Activated CD8-positive, alpha-beta memory T cell treated with anti-CD3 and anti-CD28 coated beads for 36 hours (primary cell): ENCODE results near the gene GINS2. TPM values are rescaled to one million over a fixed set of nuclear protein-coding genes. Genes with fewer than 3 reads are reported as not detected.

Experiments
- CTCF ChIA-PET: fragments of 350-600 bp; sonication (Branson Sonifier 250); formaldehyde crosslinking; loops from one replicate; lab custom pipeline; 2021; ENCODE audit warnings: antibody characterized with exemption; lab: Charles Lee
- POLR2A ChIA-PET: fragments of 350-600 bp; sonication (Branson Sonifier 250); formaldehyde crosslinking; loops from one replicate; lab custom pipeline; 2021; ENCODE audit warnings: antibody characterized with exemption; lab: Charles Lee
- total RNA-seq, 2 experiments: library from RNA; stranded (reverse); gene quantifications; one replicate each; pipeline ENCODE4 v1.2.3, GENCODE V29; 2021

GINS2 gene
- 10 to 100 TPM; 75.6 to 79.0 TPM for total RNA-seq

GRCh38 chr16:85688586-85689284, at the start of gene GINS2:
Gene GINS2, minus strand, starts transcription at chr16:85688954. Its CDS starts 56 bp downstream, at chr16:85688898.
- POLR2A ChIA-PET: interaction anchor here (0.6 kb wide), 1 partner anchor 28 kb away, joined by 3 read pairs; no protein-coding TSS in a partner anchor

GRCh38 chr16:85736921-85737320, 48.2 kb upstream of the GINS2 start:
- POLR2A ChIA-PET: no interaction called here
- CTCF ChIA-PET: interaction anchor here (0.8 to 3.0 kb wide), 2 partner anchors 20 to 246 kb away, joined by 3 to 16 read pairs; no protein-coding TSS in a partner anchor

More at GRCh38 chr16:85688586-85689284, at the start of gene GINS2:
- CTCF ChIA-PET: interaction anchor here (1.0 to 2.6 kb wide), 4 partner anchors 14 to 73 kb away, joined by 3 to 8 read pairs (median 5); no protein-coding TSS in a partner anchor

- POLR2A ChIA-PET: interaction anchor here (0.7 kb wide), 1 partner anchor 285 kb away, joined by 4 read pairs; no protein-coding TSS in a partner anchor
- CTCF ChIA-PET: interaction anchor here (3.0 kb wide), 1 partner anchor 19 kb away, joined by 16 read pairs; no protein-coding TSS in a partner anchor
Observed at GRCh38 chr16:85735946-85736345, 47.2 kb upstream of the GINS2 start.

GRCh38 chr16:85735225-85735635, 46.5 kb upstream of the GINS2 start:
- ChIA-PET POLR2A (interaction anchor here (0.7 kb wide), 1 partner anchor 284 kb away, joined by 4 read pairs; no protein-coding TSS in a partner anchor), CTCF (no interaction called here)

GRCh38 chr16:85734311-85735017, 45.7 kb upstream of the GINS2 start:
- ChIA-PET CTCF (interaction anchor here (0.7 kb wide), 1 partner anchor 14 kb away, joined by 5 read pairs; no protein-coding TSS in a partner anchor), POLR2A (no interaction called here)

GRCh38 chr16:85733839-85734170, 45.1 kb upstream of the GINS2 start:
- ChIA-PET CTCF (interaction anchor here (0.7 kb wide), 1 partner anchor 14 kb away, joined by 5 read pairs; no protein-coding TSS in a partner anchor), POLR2A (no interaction called here)

GRCh38 chr16:85733155-85733838, 44.5 kb upstream of the GINS2 start:
- CTCF ChIA-PET: no interaction called here
- POLR2A ChIA-PET: no interaction called here

GRCh38 chr16:85731179-85731578, 42.4 kb upstream of the GINS2 start:
- CTCF ChIA-PET: interaction anchor here (1.1 kb wide), 1 partner anchor 9 kb away, joined by 3 read pairs; no protein-coding TSS in a partner anchor

GRCh38 chr16:85730186-85730465, 41.4 kb upstream of the GINS2 start:
- ChIA-PET POLR2A (no interaction called here), CTCF (interaction anchor here (0.9 kb wide), 1 partner anchor 10 kb away, joined by 3 read pairs; no protein-coding TSS in a partner anchor)

More at GRCh38 chr16:85731179-85731578, 42.4 kb upstream of the GINS2 start:
- POLR2A ChIA-PET: no interaction called here

- ChIA-PET CTCF (interaction anchor here (0.9 kb wide), 1 partner anchor 9 kb away, joined by 3 read pairs; no protein-coding TSS in a partner anchor), POLR2A (no interaction called here)
Observed at GRCh38 chr16:85729452-85730185, 40.9 kb upstream of the GINS2 start.

GRCh38 chr16:85728879-85729278, 40.1 kb upstream of the GINS2 start:
- POLR2A ChIA-PET: no interaction called here
- CTCF ChIA-PET: no interaction called here

- CTCF ChIA-PET: no interaction called here
- POLR2A ChIA-PET: no interaction called here
Observed at GRCh38 chr16:85724936-85725335, 36.2 kb upstream of the GINS2 start.

GRCh38 chr16:85724126-85724879, 35.5 kb upstream of the GINS2 start:
- CTCF ChIA-PET: no interaction called here
- POLR2A ChIA-PET: no interaction called here

GRCh38 chr16:85722128-85722893, 33.6 kb upstream of the GINS2 start:
- CTCF ChIA-PET: interaction anchor here (0.7 to 1.2 kb wide), 2 partner anchors 9 to 63 kb away, joined by 3 read pairs; no protein-coding TSS in a partner anchor
- POLR2A ChIA-PET: no interaction called here

GRCh38 chr16:85720302-85720637, 31.5 kb upstream of the GINS2 start:
- CTCF ChIA-PET: interaction anchor here (1.0 to 1.4 kb wide), 3 partner anchors 10 to 63 kb away, joined by 3 to 5 read pairs (median 3); no protein-coding TSS in a partner anchor
- POLR2A ChIA-PET: no interaction called here

- ChIA-PET POLR2A (no interaction called here), CTCF (interaction anchor here (1.0 to 1.4 kb wide), 4 partner anchors 10 to 62 kb away, joined by 3 to 5 read pairs (median 3); no protein-coding TSS in a partner anchor)
Observed at GRCh38 chr16:85719605-85720301, 31.0 kb upstream of the GINS2 start.

- ChIA-PET CTCF (interaction anchor here (1.0 to 4.1 kb wide), 3 partner anchors 18 to 298 kb away, joined by 3 to 16 read pairs (median 3); no protein-coding TSS in a partner anchor), POLR2A (no interaction called here)
Observed at GRCh38 chr16:85718682-85719081, 29.9 kb upstream of the GINS2 start.
